ENCODE measurements around the gene DIAPH2.

Gene DIAPH2

GRCh38 chrX:96807318-96807717, 122.7 kb downstream of the DIAPH2 start:
- TF ChIP-seq ESRRG (CRISPR knock-in tag; IDR thresholded peaks at IDR 0.05) = no peak
- TF ChIP-seq RARB (CRISPR knock-in tag; IDR thresholded peaks at IDR 0.05) = no peak
- no peak for TF ChIP-seq SNAI2 (CRISPR knock-in tag; IDR thresholded peaks at IDR 0.05)
- TF ChIP-seq PPARA (CRISPR knock-in tag; IDR thresholded peaks at IDR 0.05; ENCODE audit: borderline replicate concordance) = no peak
- no peak for TF ChIP-seq ZFP30 (CRISPR knock-in tag; IDR thresholded peaks at IDR 0.05)
- no peak for TF ChIP-seq BACH2 (CRISPR knock-in tag; IDR thresholded peaks at IDR 0.05; ENCODE audit: borderline replicate concordance)
- no peak for TF ChIP-seq TCF4 (CRISPR knock-in tag; IDR thresholded peaks at IDR 0.05; ENCODE audit: borderline replicate concordance)
- TF ChIP-seq ZNF8 (CRISPR knock-in tag; IDR thresholded peaks at IDR 0.05) = no peak
- no peak for TF ChIP-seq ZNF565 (CRISPR knock-in tag; conservative IDR thresholded peaks at IDR 0.05; ENCODE audit: low read depth)
- no peak for TF ChIP-seq GLIS3 (CRISPR knock-in tag; IDR thresholded peaks at IDR 0.05)
- TF ChIP-seq TSHZ2 (CRISPR knock-in tag; IDR thresholded peaks at IDR 0.05) = no peak
- TF ChIP-seq CSRNP3 (CRISPR knock-in tag; IDR thresholded peaks at IDR 0.05) = no peak
- no peak for TF ChIP-seq ZC3H10 (CRISPR knock-in tag; IDR thresholded peaks at IDR 0.05)
- TF ChIP-seq TOX (CRISPR knock-in tag; IDR thresholded peaks at IDR 0.05; ENCODE audit: borderline replicate concordance) = no peak
- TF ChIP-seq ZNF70 (CRISPR knock-in tag; IDR thresholded peaks at IDR 0.05) = no peak
- no peak for TF ChIP-seq CREB5 (CRISPR knock-in tag; IDR thresholded peaks at IDR 0.05; ENCODE audit: low read depth)
- no peak for TF ChIP-seq CSDC2 (CRISPR knock-in tag; IDR thresholded peaks at IDR 0.05)
- no peak for TF ChIP-seq PATZ1 (CRISPR knock-in tag; IDR thresholded peaks at IDR 0.05; ENCODE audit: borderline replicate concordance)
- no peak for TF ChIP-seq ISL1 (CRISPR knock-in tag; IDR thresholded peaks at IDR 0.05)
- ATAC-seq = no peak

GRCh38 chrX:96820935-96821334, 136.3 kb downstream of the DIAPH2 start:
- TF ChIP-seq OSR1 (CRISPR knock-in tag; IDR thresholded peaks at IDR 0.05) (no peak), TSHZ2 (CRISPR knock-in tag; IDR thresholded peaks at IDR 0.05) (no peak), ZFP30 (CRISPR knock-in tag; IDR thresholded peaks at IDR 0.05) (no peak)
- ATAC-seq = no peak

- ATAC-seq = no peak
- TF ChIP-seq PATZ1 (CRISPR knock-in tag; IDR thresholded peaks at IDR 0.05; ENCODE audit: borderline replicate concordance) (no peak), TOX (CRISPR knock-in tag; IDR thresholded peaks at IDR 0.05; ENCODE audit: borderline replicate concordance) (no peak), CSRNP3 (CRISPR knock-in tag; IDR thresholded peaks at IDR 0.05) (no peak), CSDC2 (CRISPR knock-in tag; IDR thresholded peaks at IDR 0.05) (no peak), CREB5 (CRISPR knock-in tag; IDR thresholded peaks at IDR 0.05; ENCODE audit: low read depth) (no peak), TCF4 (CRISPR knock-in tag; IDR thresholded peaks at IDR 0.05; ENCODE audit: borderline replicate concordance) (no peak), ESRRG (CRISPR knock-in tag; IDR thresholded peaks at IDR 0.05) (no peak)
These were observed 139.5 kb downstream of the DIAPH2 start for GRCh38 chrX:96824166-96824565.
